T-helper 1 cell treated with Interleukin-12 subunit alpha and Interleukin-12 subunit beta and Interleukin-4 antibody, amounts not matched to agents 30 μg/mL and 1 μg/mL, for 36 hours (primary cell): ENCODE measurements around the gene CES5A.
"Not testable (repeated sequence)": the region's sequence is repeated elsewhere in the genome, so short reads cannot be mapped to it uniquely, and the experiment has no call there.

Experiments used
- H3K27ac Mint-ChIP-seq: one replicate; pipeline ENCODE4 v1.8.0; 2021; ENCODE audit warnings: mild to moderate bottlenecking, mixed read lengths
- H3K27me3 Mint-ChIP-seq: one replicate; pipeline ENCODE4 v1.8.0; 2021; ENCODE audit warnings: low read depth, mixed read lengths
- H3K36me3 Mint-ChIP-seq: one replicate; pipeline ENCODE4 v1.8.0; 2021; ENCODE audit warnings: low read depth, mixed read lengths
- H3K4me1 Mint-ChIP-seq: one replicate; pipeline ENCODE4 v1.8.0; 2021; ENCODE audit warnings: low read depth, mixed read lengths
- H3K4me3 Mint-ChIP-seq: one replicate; pipeline ENCODE4 v1.8.0; 2021; ENCODE audit warnings: mild to moderate bottlenecking, moderate library complexity, mixed read lengths
- H3K9me3 Mint-ChIP-seq: one replicate; pipeline ENCODE4 v1.8.0; 2021; ENCODE audit warnings: mixed read lengths

Gene CES5A

DNA sequence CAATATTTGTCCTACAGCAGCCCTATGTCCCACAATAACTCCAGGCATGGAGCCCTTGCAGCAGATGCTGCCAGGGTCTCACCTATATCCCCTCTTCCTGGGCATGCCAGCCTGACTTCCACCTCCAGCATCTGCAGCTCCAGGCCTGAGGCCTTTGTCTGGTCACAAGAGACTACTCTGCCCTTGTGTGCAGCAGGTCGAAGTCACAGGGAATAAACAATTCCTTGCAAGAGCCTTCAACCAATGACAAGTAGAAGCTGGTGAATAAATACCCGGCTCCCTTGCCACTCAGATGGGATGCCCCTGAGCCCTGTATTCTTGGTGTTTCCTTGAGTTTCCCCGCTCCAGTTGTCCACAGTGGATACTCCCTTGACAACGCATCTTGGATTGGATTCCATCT is 65.3 kb downstream of the CES5A start:
- Mint-ChIP-seq H3K36me3 (no peaks in the 10 kb centered on the region), H3K27ac (no peak overlapping the region), H3K27me3 (no peaks in the 10 kb centered on the region), H3K4me1 (no peaks in the 10 kb centered on the region), H3K4me3 (no peak overlapping the region), H3K9me3 (no peaks in the 10 kb centered on the region)

DNA sequence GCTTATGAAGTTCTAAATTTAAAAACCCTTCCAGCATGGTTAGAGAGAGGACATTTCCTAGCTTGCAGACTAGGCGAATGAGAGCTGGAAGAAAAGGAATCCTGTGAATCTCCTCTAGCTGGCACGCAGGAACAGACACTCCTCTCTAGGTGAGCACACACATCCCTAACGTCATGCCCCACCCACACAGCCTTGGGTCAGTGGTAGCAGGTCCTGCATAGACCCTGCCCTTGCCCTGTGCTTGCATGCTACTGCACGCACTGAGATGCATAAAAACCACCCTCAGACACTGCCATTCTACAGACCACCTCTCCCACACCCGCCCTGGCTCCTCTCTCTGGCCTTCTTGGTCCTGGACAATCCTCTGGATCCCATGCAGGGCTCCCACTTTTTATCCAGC is 65.8 kb downstream of the CES5A start:
- no peak overlapping the region for H3K27ac Mint-ChIP-seq
- H3K36me3 Mint-ChIP-seq = no peaks in the 10 kb centered on the region
- H3K9me3 Mint-ChIP-seq = no peaks in the 10 kb centered on the region
- no peaks in the 10 kb centered on the region for H3K4me1 Mint-ChIP-seq
- no peaks in the 10 kb centered on the region for H3K27me3 Mint-ChIP-seq
- no peak overlapping the region for H3K4me3 Mint-ChIP-seq

DNA sequence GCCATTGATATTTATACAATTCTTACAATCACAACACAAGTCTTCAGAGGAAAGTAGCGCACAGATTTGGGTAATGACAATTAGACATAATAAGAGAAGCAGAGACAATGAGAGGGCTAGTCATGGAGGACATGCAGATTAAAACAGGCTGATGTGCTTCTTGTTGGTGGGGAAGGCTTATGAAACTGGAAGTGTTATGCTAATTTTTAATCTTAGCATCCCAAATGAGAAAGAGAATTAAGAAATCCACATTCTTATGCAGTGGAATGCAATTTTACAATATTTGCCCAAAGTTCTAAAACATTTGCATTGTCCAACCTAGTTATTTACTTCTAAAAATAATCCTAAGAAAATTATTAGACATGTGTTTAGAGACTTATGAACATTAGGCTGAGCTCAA is 66.9 kb downstream of the CES5A start:
- H3K27me3 Mint-ChIP-seq, H3K9me3 Mint-ChIP-seq, H3K27ac Mint-ChIP-seq, H3K4me1 Mint-ChIP-seq, H3K4me3 Mint-ChIP-seq, H3K36me3 Mint-ChIP-seq: not testable (repeated sequence)

DNA sequence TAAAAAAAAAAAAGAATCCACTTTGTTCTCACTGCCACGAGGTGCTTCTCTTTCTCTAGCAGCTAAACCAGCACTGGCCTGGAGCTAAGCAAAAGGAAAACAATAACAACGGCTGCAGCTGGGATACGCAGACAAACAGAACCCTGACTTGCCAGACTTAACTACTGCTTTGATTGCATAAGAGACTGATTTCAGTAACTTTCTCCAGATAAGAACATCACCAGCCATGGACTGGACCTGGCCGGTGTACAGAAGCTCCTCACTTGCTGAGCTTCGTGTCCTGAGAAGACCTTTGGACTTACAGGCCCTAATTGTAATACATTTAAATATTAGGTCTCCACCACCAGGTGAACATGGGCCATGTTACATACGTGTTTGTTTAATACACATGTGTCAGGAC is 70.1 kb downstream of the CES5A start:
- not testable (repeated sequence) for H3K9me3 Mint-ChIP-seq, H3K27ac Mint-ChIP-seq, H3K4me3 Mint-ChIP-seq, H3K36me3 Mint-ChIP-seq, H3K27me3 Mint-ChIP-seq, H3K4me1 Mint-ChIP-seq

DNA sequence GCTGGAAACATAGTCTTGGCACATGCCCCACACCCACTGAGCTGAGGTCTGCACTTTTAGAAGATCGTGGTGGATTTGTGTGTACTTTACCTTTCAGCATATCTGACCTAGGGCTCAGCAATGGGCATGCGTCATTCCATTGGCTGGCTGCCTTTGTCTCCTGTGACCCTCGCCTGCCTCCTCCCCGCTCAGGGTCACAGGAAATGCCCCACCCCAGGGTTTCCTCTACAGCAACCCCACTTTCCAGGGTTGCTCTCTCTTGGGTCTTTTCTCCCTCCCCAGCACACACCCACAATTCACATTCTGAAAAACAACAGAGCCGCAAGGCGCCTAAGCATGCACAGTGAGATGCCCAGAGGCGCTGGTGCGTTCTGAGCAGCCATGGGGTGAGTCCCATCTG is 71.5 kb downstream of the CES5A start:
- not testable (repeated sequence) for H3K9me3 Mint-ChIP-seq, H3K4me1 Mint-ChIP-seq, H3K27me3 Mint-ChIP-seq, H3K36me3 Mint-ChIP-seq, H3K27ac Mint-ChIP-seq, H3K4me3 Mint-ChIP-seq
